Loucy (cell line): Measurements from ENCODE around the gene NXN.

Source experiments
- H2AFZ ChIP-seq: fragments of 200-600 bp; sonication (generic); 2 replicates; pipeline ENCODE4 v1.6.0; 2016; ENCODE audit warnings: antibody characterized with exemption, mild to moderate bottlenecking, low read length, moderate library complexity
- H3F3A ChIP-seq: fragments of 200-600 bp; 2 replicates; pipeline ENCODE4 v1.6.0; 2016; ENCODE audit warnings: antibody characterized with exemption, low read depth, mild to moderate bottlenecking
- H3K27me3 ChIP-seq: fragments of 200-600 bp; sonication (generic); 2 replicates; pipeline ENCODE4 v1.6.1; 2014; ENCODE audit warnings: low read length, mild to moderate bottlenecking; ENCODE audit not compliant: insufficient read depth, poor library complexity, severe bottlenecking
- H3K36me3 ChIP-seq: fragments of 200-600 bp; sonication (generic); 2 replicates; pipeline ENCODE4 v1.6.1; 2016; ENCODE audit warnings: low read length; ENCODE audit not compliant: insufficient read depth
- H3K4me1 ChIP-seq: fragments of 200-600 bp; sonication (generic); 2 replicates; pipeline ENCODE4 v1.5.1; 2014; ENCODE audit warnings: low read length, mild to moderate bottlenecking; ENCODE audit not compliant: insufficient read depth, poor library complexity, severe bottlenecking
- H3K4me2 ChIP-seq: fragments of 200-600 bp; sonication (generic); 2 replicates; pipeline ENCODE4 v1.6.0; 2014; ENCODE audit warnings: antibody characterized with exemption, low read length, low read depth, mild to moderate bottlenecking; ENCODE audit not compliant: poor library complexity, severe bottlenecking
- H3K4me3 ChIP-seq: fragments of 200-600 bp; sonication (generic); 2 replicates; pipeline ENCODE4 v1.5.1; 2014; ENCODE audit warnings: low read length, mild to moderate bottlenecking, mixed read lengths; ENCODE audit not compliant: poor library complexity, severe bottlenecking
- H3K79me2 ChIP-seq: fragments of 200-600 bp; sonication (generic); 2 replicates; pipeline ENCODE4 v1.6.1; 2014; ENCODE audit warnings: low read length; ENCODE audit not compliant: insufficient read depth
- H3K9ac ChIP-seq: fragments of 200-600 bp; sonication (generic); 2 replicates; pipeline ENCODE4 v1.6.0; 2014; ENCODE audit warnings: mild to moderate bottlenecking, low read depth, low read length, moderate library complexity; ENCODE audit not compliant: poor library complexity, severe bottlenecking
- H3K9me2 ChIP-seq: fragments of 200-600 bp; sonication (generic); replicated peaks from 2 replicates; pipeline ENCODE4 v1.6.1; 2016; ENCODE audit warnings: low read depth, low read length, mixed read lengths
- H3K9me3 ChIP-seq: fragments of 200-600 bp; sonication (generic); 2 replicates; pipeline ENCODE4 v1.6.1; 2014; ENCODE audit warnings: mild to moderate bottlenecking, antibody characterized with exemption, low read length, low read depth; ENCODE audit not compliant: insufficient read depth
- H4K20me1 ChIP-seq: fragments of 200-600 bp; sonication (generic); 2 replicates; pipeline ENCODE4 v1.6.0; 2014; ENCODE audit warnings: antibody characterized with exemption, low read length, mild to moderate bottlenecking; ENCODE audit not compliant: insufficient read depth, poor library complexity, severe bottlenecking
- EZH2phosphoT487 ChIP-seq: fragments of 200-600 bp; IDR thresholded peaks from 2 replicates; pipeline ENCODE4 v1.6.1; 2018; ENCODE audit warnings: antibody characterized with exemption, mild to moderate bottlenecking, moderate library complexity, borderline replicate concordance
- TF ChIP-seq, protein P1 (sequence below): fragments of 200-600 bp; sonication (generic); conservative IDR thresholded peaks from 2 replicates; pipeline ENCODE4 v1.5.1; 2014; ENCODE audit warnings: mild to moderate bottlenecking, antibody characterized with exemption, low read length

The NXN gene

DNA sequence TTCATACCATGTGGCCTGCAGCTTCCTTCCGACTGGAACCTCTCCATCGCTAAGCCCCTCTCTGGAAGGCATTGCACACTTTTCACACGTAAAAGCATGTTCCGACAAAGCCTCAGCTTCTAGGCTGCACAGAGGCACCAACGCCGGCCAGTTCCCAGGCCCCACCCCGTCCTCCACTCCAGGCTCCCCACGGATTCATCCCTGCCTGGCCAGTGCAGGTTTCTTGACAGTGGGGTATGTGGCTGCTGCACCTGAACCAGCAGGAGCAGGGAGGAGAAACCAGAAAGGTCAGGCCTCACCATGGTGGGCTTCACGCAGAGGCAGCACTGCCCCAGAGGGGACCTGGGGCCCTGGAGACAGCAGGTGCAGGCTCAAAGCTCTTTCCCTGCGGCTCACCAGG, 31.6 kb upstream of the NXN start:
- Histone ChIP-seq H3K79me2 (no peaks in the 10 kb centered on the region), H4K20me1 (no peaks in the 10 kb centered on the region), H3K9ac (no peak overlapping the region), H2AFZ (no peak overlapping the region), H3K27me3 (no peaks in the 10 kb centered on the region), H3K36me3 (peaks cover 12% of the 10 kb centered on the region; the same call in 1 of the 2 replicates), H3F3A (no peaks in the 10 kb centered on the region), H3K4me1 (no peaks in the 10 kb centered on the region), H3K4me2 (no peak overlapping the region), H3K4me3 (no peak overlapping the region), H3K9me2 (no peaks in the 10 kb centered on the region), H3K9me3 (no peaks in the 10 kb centered on the region)
- TF ChIP-seq, protein P1, sequence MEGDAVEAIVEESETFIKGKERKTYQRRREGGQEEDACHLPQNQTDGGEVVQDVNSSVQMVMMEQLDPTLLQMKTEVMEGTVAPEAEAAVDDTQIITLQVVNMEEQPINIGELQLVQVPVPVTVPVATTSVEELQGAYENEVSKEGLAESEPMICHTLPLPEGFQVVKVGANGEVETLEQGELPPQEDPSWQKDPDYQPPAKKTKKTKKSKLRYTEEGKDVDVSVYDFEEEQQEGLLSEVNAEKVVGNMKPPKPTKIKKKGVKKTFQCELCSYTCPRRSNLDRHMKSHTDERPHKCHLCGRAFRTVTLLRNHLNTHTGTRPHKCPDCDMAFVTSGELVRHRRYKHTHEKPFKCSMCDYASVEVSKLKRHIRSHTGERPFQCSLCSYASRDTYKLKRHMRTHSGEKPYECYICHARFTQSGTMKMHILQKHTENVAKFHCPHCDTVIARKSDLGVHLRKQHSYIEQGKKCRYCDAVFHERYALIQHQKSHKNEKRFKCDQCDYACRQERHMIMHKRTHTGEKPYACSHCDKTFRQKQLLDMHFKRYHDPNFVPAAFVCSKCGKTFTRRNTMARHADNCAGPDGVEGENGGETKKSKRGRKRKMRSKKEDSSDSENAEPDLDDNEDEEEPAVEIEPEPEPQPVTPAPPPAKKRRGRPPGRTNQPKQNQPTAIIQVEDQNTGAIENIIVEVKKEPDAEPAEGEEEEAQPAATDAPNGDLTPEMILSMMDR = no peak
- no peak for TF ChIP-seq EZH2phosphoT487

- H3F3A ChIP-seq = no peaks in the 10 kb centered on the region
- H2AFZ ChIP-seq = no peak overlapping the region
- no peaks in the 10 kb centered on the region for H3K9me2 ChIP-seq
- H3K36me3 ChIP-seq = peaks cover 12% of the 10 kb centered on the region; the same call in 1 of the 2 replicates
- no peak overlapping the region for H3K9ac ChIP-seq
- TF ChIP-seq EZH2phosphoT487 = no peak
- TF ChIP-seq, protein P1 = no peak
- H3K4me3 ChIP-seq = no peak overlapping the region
- no peaks in the 10 kb centered on the region for H3K9me3 ChIP-seq
- H3K4me2 ChIP-seq = no peak overlapping the region
- no peaks in the 10 kb centered on the region for H3K79me2 ChIP-seq
- H4K20me1 ChIP-seq = no peaks in the 10 kb centered on the region
- no peaks in the 10 kb centered on the region for H3K27me3 ChIP-seq
- peaks cover under 1% of the 10 kb centered on the region for H3K4me1 ChIP-seq
These were observed 31.0 kb upstream of the NXN start for GRCh38 chr17:1010586-1010985.

- TF ChIP-seq, protein P1 = no peak
- no peak for TF ChIP-seq EZH2phosphoT487
- Histone ChIP-seq H3K4me3 (no peak overlapping the region), H3K79me2 (no peaks in the 10 kb centered on the region), H3K9ac (no peak overlapping the region), H3K9me2 (no peaks in the 10 kb centered on the region), H3K36me3 (peaks cover 12% of the 10 kb centered on the region; the same call in 1 of the 2 replicates), H3K9me3 (no peaks in the 10 kb centered on the region), H3K4me1 (peaks cover 4% of the 10 kb centered on the region), H3K27me3 (no peaks in the 10 kb centered on the region), H4K20me1 (no peaks in the 10 kb centered on the region), H3K4me2 (no peak overlapping the region), H3F3A (no peaks in the 10 kb centered on the region), H2AFZ (no peak overlapping the region)
These were observed 30.5 kb upstream of the NXN start for GRCh38 chr17:1010086-1010450.
